ENCODE data around the gene MDK.

GRCh38 chr11:46392421-46393230 is 11.2 kb downstream of the MDK start:
- TF ChIP-seq POLR2A (IDR thresholded peaks at IDR 0.05): no peak
- peak in 1 of 6 experiments; percentile 2 for TF ChIP-seq CTCF (IDR thresholded peaks at IDR 0.05)

Measured in Peyer's patch (tissue), 4 donors.